ENCODE results near the gene PRR33. TPM values are rescaled to one million over a fixed set of nuclear protein-coding genes. Genes with fewer than 3 reads are reported as not detected.
A peak's percentile ranks its signal among the peaks of the same experiment; 100 is the strongest.

PRR33 gene
- total and polyA plus RNA-seq, 11 donors, result 0.08 to 5.1 (median 2.4) TPM

GRCh38 chr11:1870721-1871466 is 20.8 kb downstream of the PRR33 start:
- H3K4me1 ChIP-seq, result peaks cover 0 to 44% (median 9%) of the 10 kb centered on the region in 12 donors
- H3K27me3 ChIP-seq, result peaks cover 0 to 10% (median 0%) of the 10 kb centered on the region in 9 donors
- WGBS, 4 donors, result 38 to 51% (median 44%) methylated on average over 34 to 50 of the region's 50 CpGs
- peak; percentile 34 to 44 (median 36) for ATAC-seq
- peak overlapping the region; percentile 32 to 93 (median 72) for H3K27ac ChIP-seq
- peak in 3 of 5 donors; percentile 52 to 75 (median 55) for DNase-seq
- intact Hi-C loops (cut with DNase I), result no loop called here
- peaks cover 0 to 4% (median 0%) of the 10 kb centered on the region in 9 donors for H3K36me3 ChIP-seq
- TF ChIP-seq CTCF (IDR thresholded peaks at IDR 0.05) (no peak), POLR2A (IDR thresholded peaks at IDR 0.05) (no peak)
- H3K9me3 ChIP-seq, result no peaks in the 10 kb centered on the region
- peak overlapping the region in 11 of 12 donors; percentile 20 to 70 (median 53) for H3K4me3 ChIP-seq

- peak overlapping the region; percentile 18 to 70 (median 50) for H3K4me3 ChIP-seq
- DNase-seq, result peak in 3 of 5 donors; percentile 25 to 47 (median 30)
- peaks cover 0 to 44% (median 5%) of the 10 kb centered on the region in 12 donors for H3K4me1 ChIP-seq
- H3K36me3 ChIP-seq, result peaks cover 0 to 4% (median 0%) of the 10 kb centered on the region in 9 donors
- intact Hi-C loops (cut with DNase I), result no loop called here
- WGBS, 4 donors, result 67 to 79% (median 71%) methylated on average over 6 to 12 of the region's 12 CpGs
- H3K27me3 ChIP-seq, result peaks cover 0 to 10% (median 0%) of the 10 kb centered on the region in 9 donors
- TF ChIP-seq CTCF (IDR thresholded peaks at IDR 0.05) (no peak), POLR2A (IDR thresholded peaks at IDR 0.05) (no peak)
- peak in 1 of 4 donors; percentile 1 for ATAC-seq
- peak overlapping the region in 11 of 12 donors; percentile 34 to 93 (median 73) for H3K27ac ChIP-seq
- no peaks in the 10 kb centered on the region for H3K9me3 ChIP-seq
Measured at GRCh38 chr11:1870326-1870696, 21.4 kb downstream of the PRR33 start.

- peak overlapping the region in 11 of 12 donors; percentile 23 to 93 (median 73) for H3K27ac ChIP-seq
- DNase-seq (peak in 3 of 5 donors; percentile 35 to 68 (median 61)), ATAC-seq (peak in 3 of 4 donors; percentile 25 to 31 (median 30))
- WGBS, 4 donors, result 65 to 73% (median 68%) methylated on average over 29 to 34 of the region's 34 CpGs
- no peak for TF ChIP-seq POLR2A (IDR thresholded peaks at IDR 0.05)
- TF ChIP-seq CTCF (IDR thresholded peaks at IDR 0.05), result peak in 6 of 12 donors; percentile 10 to 44 (median 30)
- peaks cover 0 to 10% (median 0%) of the 10 kb centered on the region in 9 donors for H3K27me3 ChIP-seq
- no peaks in the 10 kb centered on the region for H3K9me3 ChIP-seq
- peaks cover 0 to 4% (median 0%) of the 10 kb centered on the region in 9 donors for H3K36me3 ChIP-seq
- peaks cover 1 to 44% (median 8%) of the 10 kb centered on the region in 12 donors for H3K4me1 ChIP-seq
- intact Hi-C loops (cut with DNase I), result no loop called here
- H3K4me3 ChIP-seq, result peak overlapping the region; percentile 18 to 70 (median 50)
Measured at GRCh38 chr11:1869427-1870325, 22.0 kb downstream of the PRR33 start.

Measured in heart left ventricle (tissue), 16 donors.